GM12875 (cell line): ENCODE data around the gene PRSS23.

Experiments
- H3K4me3 ChIP-seq: one replicate; pipeline ENCODE4 v1.5.1; 2011; ENCODE audit warnings: low read depth, low read length, control low read depth
- TF ChIP-seq, protein P1 (sequence below): IDR thresholded peaks from 2 replicates; pipeline ENCODE4 v1.5.1; 2011; ENCODE audit warnings: low read depth, mild to moderate bottlenecking, control low read depth, inconsistent platforms, low read length, moderate library complexity, borderline replicate concordance; ENCODE audit not compliant: insufficient read depth

Gene PRSS23

GRCh38 chr11:86790195-86790725 lies 10.1 kb upstream of the PRSS23 start:
- TF ChIP-seq, protein P1, sequence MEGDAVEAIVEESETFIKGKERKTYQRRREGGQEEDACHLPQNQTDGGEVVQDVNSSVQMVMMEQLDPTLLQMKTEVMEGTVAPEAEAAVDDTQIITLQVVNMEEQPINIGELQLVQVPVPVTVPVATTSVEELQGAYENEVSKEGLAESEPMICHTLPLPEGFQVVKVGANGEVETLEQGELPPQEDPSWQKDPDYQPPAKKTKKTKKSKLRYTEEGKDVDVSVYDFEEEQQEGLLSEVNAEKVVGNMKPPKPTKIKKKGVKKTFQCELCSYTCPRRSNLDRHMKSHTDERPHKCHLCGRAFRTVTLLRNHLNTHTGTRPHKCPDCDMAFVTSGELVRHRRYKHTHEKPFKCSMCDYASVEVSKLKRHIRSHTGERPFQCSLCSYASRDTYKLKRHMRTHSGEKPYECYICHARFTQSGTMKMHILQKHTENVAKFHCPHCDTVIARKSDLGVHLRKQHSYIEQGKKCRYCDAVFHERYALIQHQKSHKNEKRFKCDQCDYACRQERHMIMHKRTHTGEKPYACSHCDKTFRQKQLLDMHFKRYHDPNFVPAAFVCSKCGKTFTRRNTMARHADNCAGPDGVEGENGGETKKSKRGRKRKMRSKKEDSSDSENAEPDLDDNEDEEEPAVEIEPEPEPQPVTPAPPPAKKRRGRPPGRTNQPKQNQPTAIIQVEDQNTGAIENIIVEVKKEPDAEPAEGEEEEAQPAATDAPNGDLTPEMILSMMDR: no peak
- H3K4me3 ChIP-seq: no peak overlapping the region

- H3K4me3 ChIP-seq: no peak overlapping the region
- TF ChIP-seq, protein P1: no peak
Measured at GRCh38 chr11:86790867-86791849, 9.2 kb upstream of the PRSS23 start.

- TF ChIP-seq, protein P1: no peak
- H3K4me3 ChIP-seq: no peak overlapping the region
Measured at GRCh38 chr11:86792150-86792549, 8.2 kb upstream of the PRSS23 start.

DNA sequence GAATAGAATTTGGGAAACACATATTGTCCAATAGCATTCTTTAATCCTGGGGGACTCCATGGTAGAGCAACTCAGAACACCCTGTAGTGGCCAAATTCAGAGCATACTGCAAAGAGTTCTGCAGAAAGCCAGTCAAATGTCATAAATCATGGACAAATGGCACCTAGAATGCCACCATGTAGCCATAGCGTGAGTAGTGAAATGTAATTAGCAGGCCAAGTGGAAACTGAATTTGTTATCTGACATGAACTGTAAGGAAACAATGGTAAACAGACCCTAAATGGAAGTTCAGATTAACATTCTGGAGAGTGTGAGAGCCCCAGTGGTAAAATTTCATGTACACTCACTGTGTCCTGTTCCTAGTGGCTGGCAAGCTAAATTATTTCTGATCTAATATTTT lies 7.0 kb upstream of the PRSS23 start:
- no peak overlapping the region for H3K4me3 ChIP-seq
- TF ChIP-seq, protein P1: no peak

- TF ChIP-seq, protein P1: no peak
- H3K4me3 ChIP-seq: no peak overlapping the region
Measured at GRCh38 chr11:86795511-86795910, 4.8 kb upstream of the PRSS23 start.

- TF ChIP-seq, protein P1: no peak
- no peak overlapping the region for H3K4me3 ChIP-seq
Measured at GRCh38 chr11:86795949-86796348, 4.4 kb upstream of the PRSS23 start.

DNA sequence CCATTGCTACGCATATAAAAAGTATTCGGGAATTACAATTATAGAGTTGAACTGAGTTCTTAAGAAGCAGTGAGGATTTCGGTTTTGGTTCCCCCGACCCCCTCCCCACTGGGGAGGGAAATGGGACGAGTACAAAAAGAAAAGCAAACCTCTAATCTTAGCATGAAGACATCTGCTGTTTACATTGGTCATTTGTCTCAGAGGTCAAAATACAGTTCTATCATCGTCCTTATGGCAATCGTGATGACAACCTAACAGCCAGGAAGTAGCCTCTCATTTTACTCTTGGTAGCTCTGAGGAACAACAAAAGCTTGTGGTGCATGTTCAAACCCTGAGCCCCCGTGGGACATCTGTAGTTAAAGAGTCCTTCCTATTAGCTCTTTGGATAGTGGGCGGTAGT lies 3.2 kb upstream of the PRSS23 start:
- no peak overlapping the region for H3K4me3 ChIP-seq
- TF ChIP-seq, protein P1: no peak
